CD14-positive monocyte (primary cell): ENCODE measurements around the gene MEX3C. TPM values are rescaled to one million over a fixed set of nuclear protein-coding genes. Genes with fewer than 3 reads are reported as not detected.

Experiments used
- DNase-seq, 3 donors: peaks; one replicate each; pipeline ENCODE4 v3.0.0-alpha.2; 2011 to 2022
- H2AFZ ChIP-seq: 2 replicates; pipeline ENCODE4 v1.6.0; 2012; ENCODE audit warnings: mild to moderate bottlenecking, low read depth, low read length, inconsistent platforms; ENCODE audit not compliant: insufficient read depth, poor library complexity, severe bottlenecking
- H3K27ac ChIP-seq, 2 donors: 1 replicate in 1 of 2; 2 replicates in 1 of 2; pipeline ENCODE4 v1.5.1; 2012 to 2013; ENCODE audit warnings: low read length in 2 of 2, control low read depth in 1 of 2, inconsistent platforms in 1 of 2, low read depth in 1 of 2, mild to moderate bottlenecking in 1 of 2
- H3K27me3 ChIP-seq, 2 donors: one replicate each; pipeline versions ENCODE4 v1.6.0 to v1.6.1; 2011 to 2013; ENCODE audit warnings: low read length in 2 of 2; ENCODE audit not compliant: control insufficient read depth in 2 of 2, insufficient read depth in 2 of 2
- H3K36me3 ChIP-seq, 2 donors: replicated peaks in 1 of 2; 1 replicate in 1 of 2; 2 replicates in 1 of 2; pipeline versions ENCODE4 v1.5.1 to v1.6.1; 2012 to 2013; ENCODE audit warnings: low read length in 2 of 2, control low read depth in 1 of 2, inconsistent platforms in 1 of 2, mild to moderate bottlenecking in 1 of 2; ENCODE audit not compliant: insufficient read depth in 2 of 2, control insufficient read depth in 1 of 2
- H3K4me1 ChIP-seq, 2 donors: 1 replicate in 1 of 2; 2 replicates in 1 of 2; pipeline versions ENCODE4 v1.5.1 to v1.6.1; 2012 to 2013; ENCODE audit warnings: low read length in 2 of 2, control low read depth in 1 of 2, inconsistent platforms in 1 of 2, mild to moderate bottlenecking in 1 of 2, moderate library complexity in 1 of 2; ENCODE audit not compliant: insufficient read depth in 2 of 2, control insufficient read depth in 1 of 2
- H3K4me2 ChIP-seq: replicated peaks from 2 replicates; pipeline ENCODE3; 2012; ENCODE audit warnings: low read length, moderate library complexity, mild to moderate bottlenecking; ENCODE audit not compliant: poor library complexity, severe bottlenecking; ENCODE audit errors: extremely low read depth
- H3K4me3 ChIP-seq, 3 experiments: fragments of 200-600 bp in 1 of 3; sonication (generic) in 1 of 3; replicated peaks in 1 of 3; 1 replicate in 2 of 3; 2 replicates in 1 of 3; pipeline ENCODE4 v1.5.1; 2011 to 2013; ENCODE audit warnings: low read length in 3 of 3, mild to moderate bottlenecking in 3 of 3, control low read depth in 2 of 3, low read depth in 2 of 3, inconsistent platforms in 1 of 3, moderate library complexity in 1 of 3
- H3K79me2 ChIP-seq: 2 replicates; pipeline ENCODE4 v1.6.0; 2012; ENCODE audit warnings: mild to moderate bottlenecking, control low read depth, inconsistent platforms, low read length, moderate library complexity; ENCODE audit not compliant: insufficient read depth
- H3K9ac ChIP-seq: 2 replicates; pipeline ENCODE4 v1.6.0; 2017; ENCODE audit warnings: low read length, mild to moderate bottlenecking; ENCODE audit not compliant: insufficient read depth, poor library complexity, severe bottlenecking
- H3K9me3 ChIP-seq, 2 donors: replicated peaks in 1 of 2; 1 replicate in 1 of 2; 2 replicates in 1 of 2; pipeline versions ENCODE4 v1.5.1 to v1.6.1; 2012 to 2013; ENCODE audit warnings: low read length in 2 of 2, control low read depth in 1 of 2; ENCODE audit not compliant: control insufficient read depth in 1 of 2, insufficient read depth in 1 of 2
- H4K20me1 ChIP-seq: 2 replicates; pipeline ENCODE4 v1.6.0; 2012; ENCODE audit warnings: mild to moderate bottlenecking, low read length, control low read depth, moderate library complexity; ENCODE audit not compliant: insufficient read depth
- H3K27ac Mint-ChIP-seq, 7 donors: one replicate each; pipeline ENCODE4 v1.8.0; 2020; ENCODE audit warnings: mild to moderate bottlenecking in 7 of 7, mixed read lengths in 7 of 7, moderate library complexity in 6 of 7, inconsistent platforms in 2 of 7
- H3K27me3 Mint-ChIP-seq, 3 donors: one replicate each; pipeline ENCODE4 v1.8.0; 2021 to 2022; ENCODE audit warnings: low read depth in 3 of 3, mild to moderate bottlenecking in 3 of 3, mixed read lengths in 3 of 3, moderate library complexity in 3 of 3, inconsistent platforms in 1 of 3
- H3K36me3 Mint-ChIP-seq, 2 donors: one replicate each; pipeline ENCODE4 v1.8.0; 2020; ENCODE audit warnings: mixed read lengths in 2 of 2, inconsistent platforms in 1 of 2, mild to moderate bottlenecking in 1 of 2
- H3K4me1 Mint-ChIP-seq: one replicate; pipeline ENCODE4 v1.8.0; 2020; ENCODE audit warnings: mild to moderate bottlenecking, mixed read lengths
- H3K4me3 Mint-ChIP-seq, 2 donors: one replicate each; pipeline ENCODE4 v1.8.0; 2020; ENCODE audit warnings: mild to moderate bottlenecking in 2 of 2, mixed read lengths in 2 of 2, moderate library complexity in 1 of 2
- H3K9me3 Mint-ChIP-seq, 7 donors: one replicate each; pipeline ENCODE4 v1.8.0; 2020 to 2022; ENCODE audit warnings: mixed read lengths in 7 of 7, mild to moderate bottlenecking in 6 of 7, moderate library complexity in 6 of 7, inconsistent platforms in 2 of 7
- WGBS: methylation state at CpG from one replicate; pipeline ENCODE4 v1.1.5; 2013; ENCODE audit warnings: missing lambda C conversion rate; ENCODE audit not compliant: insufficient coverage; 5-methylcytosine and 5-hydroxymethylcytosine counted together
- intact Hi-C, 2 donors: fragments of 100-400 bp; cut with micrococcal nuclease; formaldehyde crosslinking; loops; one replicate each; pipeline versions ENCODE4 v1.15.0 to v1.15.1; 2023
- polyA plus RNA-seq, 3 donors: library from polyadenylated mRNA; depleted of rRNA in 1 of 3; unstranded in 2 of 3; stranded (reverse) in 1 of 3; fragments of 300-500 nt in 2 of 3; fragments of >200 nt in 1 of 3; fragmentation: Illumina TruSeq in 2 of 3; gene quantifications; 1 replicate in 2 of 3; 2 replicates in 1 of 3; pipeline ENCODE4 v1.2.3, GENCODE V29; 2012 to 2021
- TF ChIP-seq, protein P1 (sequence below): fragments of 200-600 bp; IDR thresholded peaks from one replicate; pipeline ENCODE4 v1.8.0; 2022; ENCODE audit warnings: antibody characterized with exemption, mild to moderate bottlenecking

Gene MEX3C
- polyA plus RNA-seq, 3 donors, result 2.3 to 41.3 (median 5.2) TPM

- H3K27ac Mint-ChIP-seq, result no peak overlapping the region
- Histone ChIP-seq H2AFZ (no peak overlapping the region), H3K9ac (no peak overlapping the region), H3K4me2 (no peak overlapping the region), H3K79me2 (no peaks in the 10 kb centered on the region), H4K20me1 (no peaks in the 10 kb centered on the region), H3K27ac (no peak overlapping the region), H3K4me3 (no peak overlapping the region), H3K36me3 (no peaks in the 10 kb centered on the region), H3K9me3 (no peaks in the 10 kb centered on the region), H3K4me1 (no peaks in the 10 kb centered on the region), H3K27me3 (no peaks in the 10 kb centered on the region)
- WGBS, result 87% methylated on average over 2 of the region's 3 CpGs
- intact Hi-C loops, result loop anchor here in 1 of 2 donors (10.0 kb wide), 1 partner anchor 132 kb away; no protein-coding TSS in a partner anchor
- peaks cover 0 to 3% (median 2%) of the 10 kb centered on the region in 3 donors for H3K27me3 Mint-ChIP-seq
- TF ChIP-seq, protein P1, sequence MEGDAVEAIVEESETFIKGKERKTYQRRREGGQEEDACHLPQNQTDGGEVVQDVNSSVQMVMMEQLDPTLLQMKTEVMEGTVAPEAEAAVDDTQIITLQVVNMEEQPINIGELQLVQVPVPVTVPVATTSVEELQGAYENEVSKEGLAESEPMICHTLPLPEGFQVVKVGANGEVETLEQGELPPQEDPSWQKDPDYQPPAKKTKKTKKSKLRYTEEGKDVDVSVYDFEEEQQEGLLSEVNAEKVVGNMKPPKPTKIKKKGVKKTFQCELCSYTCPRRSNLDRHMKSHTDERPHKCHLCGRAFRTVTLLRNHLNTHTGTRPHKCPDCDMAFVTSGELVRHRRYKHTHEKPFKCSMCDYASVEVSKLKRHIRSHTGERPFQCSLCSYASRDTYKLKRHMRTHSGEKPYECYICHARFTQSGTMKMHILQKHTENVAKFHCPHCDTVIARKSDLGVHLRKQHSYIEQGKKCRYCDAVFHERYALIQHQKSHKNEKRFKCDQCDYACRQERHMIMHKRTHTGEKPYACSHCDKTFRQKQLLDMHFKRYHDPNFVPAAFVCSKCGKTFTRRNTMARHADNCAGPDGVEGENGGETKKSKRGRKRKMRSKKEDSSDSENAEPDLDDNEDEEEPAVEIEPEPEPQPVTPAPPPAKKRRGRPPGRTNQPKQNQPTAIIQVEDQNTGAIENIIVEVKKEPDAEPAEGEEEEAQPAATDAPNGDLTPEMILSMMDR, result no peak
- DNase-seq, result no peak
- H3K4me3 Mint-ChIP-seq, result no peak overlapping the region
- no peaks in the 10 kb centered on the region for H3K36me3 Mint-ChIP-seq
- peaks cover 4% of the 10 kb centered on the region for H3K4me1 Mint-ChIP-seq
- H3K9me3 Mint-ChIP-seq, result peaks cover 0 to 2% (median 0%) of the 10 kb centered on the region in 7 donors
Observed at GRCh38 chr18:51162617-51163016, 34.9 kb downstream of the MEX3C start.

- no peak for DNase-seq
- intact Hi-C loops, result loop anchor here in 1 of 2 donors (10.0 kb wide), 1 partner anchor 134 kb away; no protein-coding TSS in a partner anchor
- Histone ChIP-seq H3K9me3 (no peaks in the 10 kb centered on the region), H2AFZ (no peak overlapping the region), H3K4me1 (no peaks in the 10 kb centered on the region), H4K20me1 (no peaks in the 10 kb centered on the region), H3K4me2 (no peak overlapping the region), H3K4me3 (no peak overlapping the region), H3K9ac (no peak overlapping the region), H3K27me3 (no peaks in the 10 kb centered on the region), H3K79me2 (no peaks in the 10 kb centered on the region), H3K36me3 (no peaks in the 10 kb centered on the region), H3K27ac (no peak overlapping the region)
- Mint-ChIP-seq H3K27ac (no peak overlapping the region), H3K4me3 (no peak overlapping the region), H3K4me1 (peaks cover 6% of the 10 kb centered on the region), H3K9me3 (peaks cover 0 to 2% (median 0%) of the 10 kb centered on the region in 7 donors), H3K36me3 (no peaks in the 10 kb centered on the region), H3K27me3 (peaks cover 0 to 3% (median 2%) of the 10 kb centered on the region in 3 donors)
- WGBS, result 100% methylated on average over 3 of the region's 5 CpGs
- TF ChIP-seq, protein P1, result no peak
Observed at GRCh38 chr18:51160646-51161045, 36.8 kb downstream of the MEX3C start.
